Keratinocyte (primary cell): ENCODE measurements around the gene HMCN1. TPM values are rescaled to one million over a fixed set of nuclear protein-coding genes. Genes with fewer than 3 reads are reported as not detected.

Experiments used
- DNase-seq: peaks from one replicate; pipeline ENCODE4 v3.0.0-alpha.2; 2011; ENCODE audit warnings: low read depth, missing footprints, low spot score
- FAIRE-seq: peaks from 2 replicates; lab custom pipeline; 2011; peaks lifted over from hg19 to GRCh38; lab: Jason Lieb, UNC
- H2AFZ ChIP-seq: 2 replicates; pipeline ENCODE4 v1.6.0; 2012; ENCODE audit warnings: low read length, control low read depth, inconsistent platforms; ENCODE audit not compliant: control insufficient read depth
- H3K27ac ChIP-seq: 2 replicates; pipeline ENCODE4 v1.5.1; 2011; ENCODE audit warnings: low read length; ENCODE audit not compliant: control insufficient read depth, insufficient read depth
- H3K27me3 ChIP-seq: 3 replicates; pipeline ENCODE4 v1.6.0; 2011; ENCODE audit warnings: low read length; ENCODE audit not compliant: control insufficient read depth, insufficient read depth; ENCODE audit errors: extremely low read depth
- H3K36me3 ChIP-seq, 2 experiments: 2 replicates in 1 of 2; 3 replicates in 1 of 2; pipeline ENCODE4 v1.5.1; 2011; ENCODE audit warnings: low read length in 2 of 2, mild to moderate bottlenecking in 1 of 2; ENCODE audit not compliant: control insufficient read depth in 2 of 2, insufficient read depth in 2 of 2; ENCODE audit errors: extremely low read depth in 1 of 2
- H3K4me1 ChIP-seq: 3 replicates; pipeline ENCODE4 v1.5.1; 2011; ENCODE audit warnings: low read length; ENCODE audit not compliant: control insufficient read depth, insufficient read depth; ENCODE audit errors: extremely low read depth
- H3K4me2 ChIP-seq: 3 replicates; pipeline ENCODE4 v1.6.0; 2011; ENCODE audit warnings: low read depth, low read length; ENCODE audit not compliant: control insufficient read depth, insufficient read depth; ENCODE audit errors: extremely low read depth
- H3K4me3 ChIP-seq, 3 experiments: fragments of 200-600 bp in 1 of 3; sonication (generic) in 1 of 3; 2 replicates in 2 of 3; 3 replicates in 1 of 3; pipeline ENCODE4 v1.5.1; 2011 to 2016; ENCODE audit warnings: low read length in 3 of 3, mild to moderate bottlenecking in 3 of 3, control low read depth in 2 of 3, inconsistent platforms in 1 of 3, low read depth in 1 of 3, mixed read lengths in 1 of 3, mixed run types in 1 of 3, moderate library complexity in 1 of 3; ENCODE audit not compliant: control insufficient read depth in 2 of 3, insufficient read depth in 2 of 3; ENCODE audit errors: extremely low read depth in 1 of 3
- H3K79me2 ChIP-seq: 2 replicates; pipeline ENCODE4 v1.6.0; 2012; ENCODE audit warnings: low read length; ENCODE audit not compliant: control insufficient read depth, insufficient read depth
- H3K9ac ChIP-seq: 3 replicates; pipeline ENCODE4 v1.6.0; 2011; ENCODE audit warnings: low read length; ENCODE audit not compliant: control insufficient read depth, insufficient read depth; ENCODE audit errors: extremely low read depth
- H3K9me1 ChIP-seq: 3 replicates; pipeline ENCODE4 v1.6.0; 2011; ENCODE audit warnings: low read length; ENCODE audit not compliant: control insufficient read depth, insufficient read depth; ENCODE audit errors: extremely low read depth
- H3K9me3 ChIP-seq: 2 replicates; pipeline ENCODE4 v1.5.1; 2012; ENCODE audit warnings: low read depth, low read length; ENCODE audit not compliant: control insufficient read depth
- H4K20me1 ChIP-seq: 3 replicates; pipeline ENCODE4 v1.6.0; 2011; ENCODE audit warnings: low read length; ENCODE audit not compliant: control insufficient read depth, insufficient read depth; ENCODE audit errors: extremely low read depth
- CTCF ChIP-seq, 3 experiments: IDR thresholded peaks in 1 of 3; conservative IDR thresholded peaks in 1 of 3; optimal IDR thresholded peaks in 1 of 3; 2 replicates in 2 of 3; 3 replicates in 1 of 3; pipeline versions ENCODE3 to v1.5.1; 2011; ENCODE audit warnings: low read length in 3 of 3, mild to moderate bottlenecking in 3 of 3, moderate library complexity in 2 of 3, control low read depth in 1 of 3, inconsistent platforms in 1 of 3; ENCODE audit not compliant: insufficient read depth in 2 of 3; ENCODE audit errors: extremely low read depth in 1 of 3
- EZH2 ChIP-seq: IDR thresholded peaks from one replicate; pipeline ENCODE4 v1.6.1; 2012; ENCODE audit warnings: inconsistent platforms, mild to moderate bottlenecking, low read length, moderate library complexity
- dilution Hi-C: fragments of 300-500 bp; cut with MboI; formaldehyde crosslinking; loops from one replicate; pipeline ENCODE4 v1.7.0; 2020; ENCODE audit warnings: low sequenced_read_pairs; ENCODE audit not compliant: extremely low pct_ligation_motif_present
- polyA plus RNA-seq, 5 experiments: library from polyadenylated mRNA; depleted of rRNA in 3 of 5; stranded (reverse) in 3 of 5; stranded (forward) in 1 of 5; unstranded in 1 of 5; fragments of >200 nt; gene quantifications; 1 replicate in 1 of 5; 2 replicates in 3 of 5; 3 replicates in 1 of 5; pipeline versions ENCODE4 v1.2.1 to v1.2.3, GENCODE V29; 2011 to 2012; ENCODE audit warnings: missing spikeins in 2 of 5, low read depth in 1 of 5, low replicate concordance in 1 of 5

HMCN1 gene
- polyA plus RNA-seq, 1 donor (not counting 4 experiments of a cell fraction or from before 2014, with no cell fraction given), result 1.8 TPM

GRCh38 chr1:185798505-185798904 is 64.3 kb downstream of the HMCN1 start:
- Histone ChIP-seq H3K9me3 (no peaks in the 10 kb centered on the region), H3K36me3 (no peaks in the 10 kb centered on the region), H3K27me3 (no peaks in the 10 kb centered on the region), H4K20me1 (no peaks in the 10 kb centered on the region), H3K4me2 (no peak overlapping the region), H3K9ac (no peak overlapping the region), H3K4me1 (no peaks in the 10 kb centered on the region), H3K9me1 (no peaks in the 10 kb centered on the region), H3K27ac (no peak overlapping the region), H3K4me3 (no peak overlapping the region), H2AFZ (no peak overlapping the region), H3K79me2 (no peaks in the 10 kb centered on the region)
- no peak for TF ChIP-seq CTCF (optimal IDR thresholded peaks at IDR 0.05 in 1 of 3, IDR thresholded peaks at IDR 0.05 in 1 of 3, conservative IDR thresholded peaks at IDR 0.05 in 1 of 3; ENCODE audit: extremely low read depth in 1 of 3, insufficient read depth in 2 of 3, low read length in 3 of 3)
- TF ChIP-seq EZH2, result no peak
- no peak for DNase-seq
- dilution Hi-C loops, result no loop called here
- no peak for FAIRE-seq

GRCh38 chr1:185803241-185803640 is 69.0 kb downstream of the HMCN1 start:
- no peak overlapping the region for H3K27ac ChIP-seq
- no peaks in the 10 kb centered on the region for H3K36me3 ChIP-seq
- H3K9me3 ChIP-seq, result no peaks in the 10 kb centered on the region
- no peak overlapping the region for H3K9ac ChIP-seq
- no peaks in the 10 kb centered on the region for H3K79me2 ChIP-seq
- FAIRE-seq, result no peak
- H3K4me3 ChIP-seq, result no peak overlapping the region
- H3K27me3 ChIP-seq, result no peaks in the 10 kb centered on the region
- dilution Hi-C loops, result loop anchor here (25.0 kb wide), 1 partner anchor 359 kb away; no protein-coding TSS in a partner anchor
- H4K20me1 ChIP-seq, result no peaks in the 10 kb centered on the region
- DNase-seq, result no peak
- no peak overlapping the region for H2AFZ ChIP-seq
- no peak for TF ChIP-seq CTCF (optimal IDR thresholded peaks at IDR 0.05 in 1 of 3, IDR thresholded peaks at IDR 0.05 in 1 of 3, conservative IDR thresholded peaks at IDR 0.05 in 1 of 3; ENCODE audit: extremely low read depth in 1 of 3, insufficient read depth in 2 of 3, low read length in 3 of 3)
- no peak for TF ChIP-seq EZH2
- no peak overlapping the region for H3K4me2 ChIP-seq
- H3K9me1 ChIP-seq, result no peaks in the 10 kb centered on the region
- H3K4me1 ChIP-seq, result no peaks in the 10 kb centered on the region
